HG03175 (cell line): ENCODE measurements around the gene SUPT4H1.

ENCODE experiments used
- ATAC-seq: cut with Tn5 transposase; IDR thresholded peaks from one replicate; pipeline ENCODE4 v1.9.1; 2021; ENCODE audit warnings: mild to moderate bottlenecking, moderate library complexity; ENCODE audit not compliant: unreplicated experiment

SUPT4H1 gene

GRCh38 chr17:58331815-58332777, 19.9 kb downstream of the SUPT4H1 start:
- ATAC-seq: peak; percentile 25

GRCh38 chr17:58330997-58331814, 20.8 kb downstream of the SUPT4H1 start:
- ATAC-seq: no peak

DNA sequence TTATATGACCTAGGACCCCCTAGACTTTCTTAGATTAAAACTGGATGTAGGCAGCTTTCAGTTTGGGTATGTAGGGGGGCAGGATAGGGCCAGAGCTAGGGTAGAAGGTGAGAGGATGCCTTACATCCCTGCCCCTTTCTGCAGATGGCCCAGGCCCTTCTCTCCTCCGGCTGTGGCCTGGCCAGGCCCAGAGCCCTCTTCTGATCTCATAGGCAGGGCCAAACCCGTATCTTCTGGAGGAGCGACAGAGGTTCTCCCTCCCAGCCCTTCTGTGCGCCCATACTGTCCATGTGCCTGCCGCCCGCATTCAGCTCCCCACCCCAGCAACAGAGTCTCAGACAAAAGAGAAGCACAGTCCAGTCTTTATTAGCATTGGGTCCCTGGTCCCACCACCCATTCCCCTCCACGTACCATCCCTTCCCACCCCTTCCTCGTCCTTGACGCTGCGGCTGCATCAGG, 21.4 kb downstream of the SUPT4H1 start:
- ATAC-seq: no peak

- ATAC-seq: peak; percentile 10
Measured at GRCh38 chr17:58329810-58330537, 22.0 kb downstream of the SUPT4H1 start.

GRCh38 chr17:58329035-58329809, 22.8 kb downstream of the SUPT4H1 start:
- ATAC-seq: peak; percentile 41

- ATAC-seq: peak; percentile 31
Measured at GRCh38 chr17:58328195-58329034, 23.6 kb downstream of the SUPT4H1 start, which contains the start of gene TSPOAP1. TSPOAP1 (minus strand) TSS chr17:58328795; CDS start chr17:58327920, 875 bp downstream.

- ATAC-seq: no peak
Measured at GRCh38 chr17:58327363-58328194, 24.4 kb downstream of the SUPT4H1 start.

DNA sequence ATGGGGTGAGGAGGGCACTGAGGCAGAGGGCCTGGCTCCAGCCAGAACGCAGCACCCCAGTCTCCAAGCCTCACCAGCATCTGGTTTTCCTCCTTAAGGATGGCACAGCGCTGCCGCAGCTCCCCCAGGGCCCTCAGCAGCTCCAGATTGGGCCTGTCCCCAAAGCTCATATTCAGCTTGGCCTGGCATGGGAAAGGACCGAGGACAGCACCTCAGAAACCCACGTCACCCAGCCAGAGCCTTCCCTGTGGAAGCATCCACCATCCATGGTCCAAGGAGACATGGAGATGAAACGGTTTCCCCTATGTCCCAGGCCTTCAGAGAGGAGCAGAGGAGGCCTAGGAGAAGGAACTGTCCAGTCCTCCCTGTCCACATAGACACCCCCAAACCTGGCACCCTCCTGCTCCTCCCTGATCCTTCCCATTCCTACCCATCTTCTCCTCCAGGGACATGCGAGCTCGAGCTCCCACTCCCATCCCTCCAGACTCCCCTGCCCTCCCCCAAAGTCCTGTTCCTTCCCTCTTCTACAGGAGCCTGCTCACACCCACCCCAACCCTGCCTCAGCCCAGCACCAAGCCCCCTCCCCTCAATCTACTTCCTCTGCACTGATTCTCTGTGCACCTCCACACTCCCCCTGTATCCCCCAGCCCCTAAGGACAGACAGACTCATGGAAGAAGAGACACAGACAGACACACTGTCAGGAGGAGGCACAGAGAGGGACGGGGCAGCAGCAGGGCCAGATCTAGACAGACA, 25.2 kb downstream of the SUPT4H1 start:
- no peak for ATAC-seq

DNA sequence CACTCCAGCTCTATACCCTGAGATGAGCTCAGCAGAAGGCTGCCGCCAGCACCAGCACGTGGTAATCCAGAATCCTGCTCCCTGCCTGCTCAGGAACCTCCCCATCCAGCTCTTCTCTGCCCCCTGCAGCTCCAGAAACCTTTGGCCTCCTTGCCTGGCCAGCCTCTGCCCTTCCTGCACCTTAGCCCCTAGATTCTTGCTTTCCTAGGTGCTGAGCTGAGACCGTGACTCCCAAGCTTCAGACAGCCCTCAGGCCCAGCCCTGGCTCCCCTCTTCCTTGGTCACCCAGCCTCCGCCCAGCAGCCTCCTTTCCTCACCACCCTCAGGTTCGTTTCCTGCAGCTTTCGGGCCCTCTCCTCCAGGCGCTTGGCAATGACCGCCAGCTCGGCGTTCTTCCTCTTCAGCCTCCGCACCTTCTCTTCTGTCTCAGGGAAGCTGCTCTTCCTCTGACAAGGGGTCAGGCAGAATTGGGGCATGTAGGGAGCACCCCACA, 26.0 kb downstream of the SUPT4H1 start:
- no peak for ATAC-seq

- ATAC-seq: no peak
Measured at GRCh38 chr17:58325289-58325726, 26.7 kb downstream of the SUPT4H1 start.

- ATAC-seq: no peak
Measured at GRCh38 chr17:58324409-58325288, 27.4 kb downstream of the SUPT4H1 start.

GRCh38 chr17:58324056-58324408, 28.0 kb downstream of the SUPT4H1 start:
- ATAC-seq: no peak

DNA sequence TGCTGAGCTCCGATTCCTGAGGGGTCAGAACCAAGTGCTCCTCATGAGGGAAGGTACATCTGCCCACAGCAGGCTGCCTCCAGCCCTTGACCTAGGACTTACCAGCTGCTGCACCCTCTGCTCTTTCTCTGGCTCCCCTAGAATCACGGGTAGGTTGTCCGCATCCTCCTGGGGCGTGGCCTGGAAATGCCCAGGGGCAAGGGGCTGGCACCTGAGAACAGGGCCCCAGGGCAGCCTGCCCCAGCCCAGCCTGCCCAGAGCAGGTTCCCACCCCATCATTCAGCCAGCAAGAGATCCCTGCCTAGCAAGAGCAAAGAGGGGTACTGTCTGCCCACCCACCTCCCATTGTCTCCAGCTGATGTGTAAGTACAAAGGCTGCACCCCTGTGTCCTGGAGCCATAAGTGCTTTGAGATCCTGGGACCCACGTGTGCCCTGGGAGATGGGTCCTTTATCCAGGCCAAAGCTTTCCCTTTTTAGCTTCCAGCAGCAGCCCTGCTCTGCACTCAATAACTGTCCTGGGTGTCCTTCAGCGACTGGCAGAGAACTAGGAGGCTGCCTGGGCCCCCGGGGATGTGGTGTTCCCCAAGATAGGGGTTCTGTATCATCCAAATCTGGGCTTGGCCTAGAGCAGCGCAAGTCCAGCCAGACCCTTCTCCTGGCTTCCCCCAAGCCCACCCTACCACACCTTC, 28.5 kb downstream of the SUPT4H1 start:
- no peak for ATAC-seq

DNA sequence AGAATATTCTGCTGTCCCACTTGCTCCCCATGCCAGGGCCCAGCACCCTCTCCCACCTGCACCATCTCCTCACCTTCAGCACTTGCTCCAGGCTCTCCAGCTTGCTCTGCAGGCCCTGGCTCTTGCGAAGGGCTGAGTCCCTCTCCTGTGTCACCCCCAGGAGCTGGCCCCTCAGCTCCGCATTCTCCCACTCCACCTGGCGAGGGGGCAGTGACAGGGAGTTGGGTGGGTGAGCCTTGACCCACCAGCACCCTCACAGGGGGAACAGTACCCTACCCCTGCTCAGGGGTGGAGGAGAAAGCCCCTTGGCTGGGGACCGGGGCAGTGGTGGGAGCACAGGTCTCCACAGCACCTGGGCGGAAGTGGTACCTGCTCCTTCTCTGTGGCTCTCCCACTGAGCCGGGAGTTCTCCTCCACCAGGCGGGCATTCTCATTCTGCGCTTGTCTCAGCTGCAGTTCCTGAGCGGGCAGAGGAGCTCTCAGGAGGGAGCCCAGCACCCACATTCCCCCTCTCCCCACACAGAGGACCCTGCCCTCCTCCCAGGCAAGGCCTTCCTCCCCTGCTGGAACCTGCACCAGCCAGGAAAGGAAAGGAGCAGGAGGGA, 29.3 kb downstream of the SUPT4H1 start:
- ATAC-seq: no peak
